Measurements from ENCODE around the gene HNRNPLL. TPM values are rescaled to one million over a fixed set of nuclear protein-coding genes. Genes with fewer than 3 reads are reported as not detected.
"Not testable (repeated sequence)": the region's sequence is repeated elsewhere in the genome, so short reads cannot be mapped to it uniquely, and the experiment has no call there.

The HNRNPLL gene
- total RNA-seq, 1 experiment from 2014 or later = 47.2 TPM

- in situ Hi-C loops (cut with HindIII; ENCODE audit: low sequenced_read_pairs); DNase-seq (ENCODE audit: low spot score): not testable (repeated sequence)
Measured at GRCh38 chr2:38537296-38537695, 65.4 kb downstream of the HNRNPLL start.

GRCh38 chr2:38535744-38536506, 66.8 kb downstream of the HNRNPLL start:
- in situ Hi-C loops (cut with HindIII; ENCODE audit: low sequenced_read_pairs) = no loop called here
- peak; percentile 67 for DNase-seq (ENCODE audit: low spot score)

GRCh38 chr2:38535404-38535743, 67.4 kb downstream of the HNRNPLL start:
- DNase-seq (ENCODE audit: low spot score) = no peak
- in situ Hi-C loops (cut with HindIII; ENCODE audit: low sequenced_read_pairs) = no loop called here

GRCh38 chr2:38534746-38535403, 67.9 kb downstream of the HNRNPLL start:
- in situ Hi-C loops (cut with HindIII; ENCODE audit: low sequenced_read_pairs) = no loop called here
- DNase-seq (ENCODE audit: low spot score) = no peak

- in situ Hi-C loops (cut with HindIII; ENCODE audit: low sequenced_read_pairs) = no loop called here
- DNase-seq (ENCODE audit: low spot score) = no peak
Measured at GRCh38 chr2:38533757-38534545, 68.8 kb downstream of the HNRNPLL start.

- no peak for DNase-seq (ENCODE audit: low spot score)
- in situ Hi-C loops (cut with HindIII; ENCODE audit: low sequenced_read_pairs) = no loop called here
Measured at GRCh38 chr2:38533180-38533579, 69.5 kb downstream of the HNRNPLL start.

- no peak for DNase-seq (ENCODE audit: low spot score)
- in situ Hi-C loops (cut with HindIII; ENCODE audit: low sequenced_read_pairs) = no loop called here
Measured at GRCh38 chr2:38532366-38532765, 70.4 kb downstream of the HNRNPLL start.

GRCh38 chr2:38529208-38529607, 73.5 kb downstream of the HNRNPLL start:
- DNase-seq (ENCODE audit: low spot score) = no peak
- in situ Hi-C loops (cut with HindIII; ENCODE audit: low sequenced_read_pairs) = no loop called here

- DNase-seq (ENCODE audit: low spot score) = no peak
- in situ Hi-C loops (cut with HindIII; ENCODE audit: low sequenced_read_pairs) = no loop called here
Measured at GRCh38 chr2:38528534-38528933, 74.2 kb downstream of the HNRNPLL start.

GRCh38 chr2:38528008-38528442, 74.7 kb downstream of the HNRNPLL start:
- DNase-seq (ENCODE audit: low spot score) = peak; percentile 62
- in situ Hi-C loops (cut with HindIII; ENCODE audit: low sequenced_read_pairs) = no loop called here

- DNase-seq (ENCODE audit: low spot score) = no peak
- in situ Hi-C loops (cut with HindIII; ENCODE audit: low sequenced_read_pairs) = no loop called here
Measured at GRCh38 chr2:38527338-38528007, 75.3 kb downstream of the HNRNPLL start.

GRCh38 chr2:38526195-38526594, 76.5 kb downstream of the HNRNPLL start:
- in situ Hi-C loops (cut with HindIII; ENCODE audit: low sequenced_read_pairs) = no loop called here
- peak; percentile 29 for DNase-seq (ENCODE audit: low spot score)

- no peak for DNase-seq (ENCODE audit: low spot score)
- in situ Hi-C loops (cut with HindIII; ENCODE audit: low sequenced_read_pairs) = no loop called here
Measured at GRCh38 chr2:38524580-38524979, 78.1 kb downstream of the HNRNPLL start.

GRCh38 chr2:38523728-38524437, 78.8 kb downstream of the HNRNPLL start:
- in situ Hi-C loops (cut with HindIII; ENCODE audit: low sequenced_read_pairs) = no loop called here
- no peak for DNase-seq (ENCODE audit: low spot score)

GRCh38 chr2:38522754-38523349, 79.9 kb downstream of the HNRNPLL start:
- in situ Hi-C loops (cut with HindIII; ENCODE audit: low sequenced_read_pairs) = no loop called here
- peak; percentile 29 for DNase-seq (ENCODE audit: low spot score)

GRCh38 chr2:38521835-38522234, 80.9 kb downstream of the HNRNPLL start:
- no peak for DNase-seq (ENCODE audit: low spot score)
- in situ Hi-C loops (cut with HindIII; ENCODE audit: low sequenced_read_pairs) = no loop called here

GRCh38 chr2:38517284-38517683, 85.4 kb downstream of the HNRNPLL start:
- in situ Hi-C loops (cut with HindIII; ENCODE audit: low sequenced_read_pairs) = no loop called here

GRCh38 chr2:38516526-38516925, 86.2 kb downstream of the HNRNPLL start:
- no peak for DNase-seq (ENCODE audit: low spot score)
- in situ Hi-C loops (cut with HindIII; ENCODE audit: low sequenced_read_pairs) = no loop called here

More at GRCh38 chr2:38517284-38517683, 85.4 kb downstream of the HNRNPLL start:
- no peak for DNase-seq (ENCODE audit: low spot score)

- no peak for DNase-seq (ENCODE audit: low spot score)
- in situ Hi-C loops (cut with HindIII; ENCODE audit: low sequenced_read_pairs) = no loop called here
Measured at GRCh38 chr2:38516122-38516521, 86.6 kb downstream of the HNRNPLL start.

All from G401 (cell line).